Activated T-cell treated with anti-CD3 and anti-CD28 coated beads, Interleukin-2, amount 50 U/mL, for 1 hour (primary cell): ENCODE results near the gene PRKCB.
A peak's percentile ranks its signal among the peaks of the same experiment; 100 is the strongest.
"Not testable (repeated sequence)": the region's sequence is repeated elsewhere in the genome, so short reads cannot be mapped to it uniquely, and the experiment has no call there.

ENCODE experiments used
- DNase-seq: peaks from one replicate; pipeline ENCODE4 v3.0.0-alpha.2; 2020

PRKCB gene

DNA sequence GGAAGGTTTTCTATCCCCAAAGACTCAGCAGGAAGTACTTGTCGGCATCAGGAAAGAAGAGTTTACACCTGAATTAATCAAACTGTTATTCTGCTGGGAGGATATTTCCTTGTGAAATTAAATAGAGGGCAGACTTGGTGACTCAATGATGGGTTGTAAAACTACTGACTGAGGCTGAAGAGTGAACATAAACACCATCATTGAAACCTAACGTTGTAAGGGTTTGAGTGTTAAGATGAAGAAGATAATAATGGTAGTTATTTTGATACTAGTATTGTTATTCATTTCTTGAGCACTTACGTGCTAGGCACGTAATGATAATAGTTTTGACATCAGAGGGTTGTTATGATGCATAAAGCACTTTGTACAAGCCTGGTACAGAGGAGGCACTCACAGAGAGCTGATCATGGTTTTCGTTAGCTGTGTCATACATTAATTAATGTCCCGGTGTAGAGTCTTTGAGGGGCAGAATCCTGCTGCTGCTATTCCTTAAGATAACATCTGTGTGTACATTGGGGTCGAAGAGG lies 356.2 kb downstream of the PRKCB start:
- no peak for DNase-seq

DNA sequence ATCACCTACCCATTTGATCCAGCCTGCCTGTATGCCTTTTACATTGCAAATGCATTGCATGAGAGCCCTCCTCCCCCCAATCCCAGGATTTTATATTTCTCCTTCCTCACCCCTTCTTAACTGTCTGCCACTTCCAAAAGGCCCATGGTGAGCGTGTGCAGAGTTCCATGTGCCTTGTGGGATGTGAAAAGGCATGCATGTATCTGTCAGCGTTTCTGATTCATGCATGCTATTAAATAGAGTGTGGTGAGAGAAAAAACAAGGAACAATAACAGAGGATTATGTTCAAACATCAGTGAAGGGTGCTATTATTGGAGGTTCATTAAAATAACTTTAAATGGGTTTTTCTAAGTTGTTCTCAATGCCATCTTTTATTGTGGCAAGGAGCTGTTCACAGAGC lies 359.4 kb downstream of the PRKCB start:
- no peak for DNase-seq

DNA sequence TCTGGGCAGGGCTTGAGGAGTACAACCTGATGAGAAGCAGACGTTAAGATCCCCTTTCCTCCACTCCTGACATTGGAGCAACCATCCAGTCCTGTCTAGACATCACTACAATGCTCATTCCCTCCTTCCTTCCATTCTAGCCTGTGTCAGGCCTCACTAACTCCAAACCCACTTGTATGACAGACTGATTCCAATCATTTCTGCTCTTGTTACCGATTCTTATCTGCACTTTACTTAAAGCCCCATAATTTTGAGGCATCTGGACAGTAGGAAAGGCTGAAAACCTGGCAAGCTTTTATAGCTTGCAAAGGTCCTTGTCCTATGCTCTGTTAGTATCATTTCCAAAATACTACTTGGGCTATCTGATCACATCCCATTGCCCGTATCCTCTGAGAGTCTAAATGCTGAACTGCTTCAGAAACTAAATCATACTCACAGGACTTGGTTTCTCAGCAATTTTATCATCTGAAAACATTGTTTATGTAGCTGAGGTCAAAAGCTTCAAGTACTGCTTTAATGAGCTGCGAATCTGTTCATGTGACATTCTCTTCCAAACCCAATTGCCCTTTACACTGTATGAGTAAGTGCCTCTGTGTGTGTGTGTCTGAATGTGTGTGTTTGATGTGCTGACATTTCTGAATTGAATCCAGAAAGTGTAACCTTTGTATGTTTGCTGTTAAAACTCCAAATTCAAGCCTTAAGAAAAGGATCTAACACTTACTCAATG lies 363.2 kb downstream of the PRKCB start:
- DNase-seq = no peak

DNA sequence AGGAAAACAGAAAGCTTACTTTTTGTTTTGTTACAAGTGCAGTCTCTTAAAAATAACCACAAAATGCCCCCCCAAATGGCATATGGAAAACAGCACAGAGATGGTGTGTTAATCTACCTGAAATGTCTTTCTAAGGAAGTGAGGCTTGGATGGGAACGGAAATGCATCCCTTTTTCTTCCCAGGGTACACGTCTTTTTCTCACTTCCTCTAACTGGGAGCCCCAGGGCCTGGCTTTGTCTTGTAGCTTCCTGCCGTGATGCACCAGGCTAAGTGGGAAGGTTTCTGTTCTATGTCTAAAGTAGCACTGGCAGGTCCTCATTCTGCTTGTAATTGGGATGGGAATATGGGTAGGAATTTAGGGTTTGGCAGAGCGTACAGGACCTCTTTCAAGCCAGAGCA lies 367.9 kb downstream of the PRKCB start:
- DNase-seq = no peak

DNA sequence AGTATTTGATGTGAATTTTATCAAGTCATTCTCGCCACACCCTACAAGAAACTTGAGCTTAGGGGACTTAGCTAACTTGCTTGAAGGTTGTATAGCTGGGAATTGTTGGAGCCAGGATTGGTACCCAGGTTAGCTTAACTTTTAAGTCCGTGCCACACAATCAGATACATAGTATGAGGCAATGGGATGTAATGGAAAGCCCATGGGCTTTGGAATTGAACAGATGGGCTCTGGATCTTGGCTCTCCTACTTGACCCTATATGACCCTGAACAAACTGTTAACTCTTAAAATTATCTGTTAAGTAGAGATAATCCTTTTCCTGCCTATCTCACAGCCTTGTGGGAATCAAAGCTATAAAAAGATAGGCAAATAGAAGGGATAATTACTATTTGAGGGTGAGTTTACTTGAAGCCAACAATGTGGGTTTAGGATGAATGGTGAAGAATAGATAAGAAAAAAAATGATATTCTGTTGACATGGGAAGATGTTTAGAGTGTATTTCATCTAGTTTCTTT lies 368.4 kb downstream of the PRKCB start:
- no peak for DNase-seq

DNA sequence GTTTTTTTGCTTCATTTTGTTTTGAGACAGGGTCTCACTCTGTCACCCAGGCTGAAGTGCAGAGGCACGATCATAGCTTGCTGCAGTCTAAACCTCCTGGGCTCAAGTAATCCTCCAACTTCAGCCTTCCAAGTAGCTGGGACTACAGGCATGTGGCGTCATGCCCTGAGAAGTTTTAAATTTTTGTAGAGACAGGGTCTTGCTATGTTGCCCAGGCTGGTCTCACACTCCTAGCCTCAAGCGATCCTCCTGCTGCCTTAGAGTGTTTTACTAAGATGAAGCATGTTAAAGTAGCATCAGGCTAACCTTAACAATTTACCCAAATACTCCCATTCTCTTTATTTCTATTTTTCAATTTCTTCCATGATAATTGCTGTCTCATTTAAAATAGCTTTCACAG lies 371.1 kb downstream of the PRKCB start:
- DNase-seq = no peak

DNA sequence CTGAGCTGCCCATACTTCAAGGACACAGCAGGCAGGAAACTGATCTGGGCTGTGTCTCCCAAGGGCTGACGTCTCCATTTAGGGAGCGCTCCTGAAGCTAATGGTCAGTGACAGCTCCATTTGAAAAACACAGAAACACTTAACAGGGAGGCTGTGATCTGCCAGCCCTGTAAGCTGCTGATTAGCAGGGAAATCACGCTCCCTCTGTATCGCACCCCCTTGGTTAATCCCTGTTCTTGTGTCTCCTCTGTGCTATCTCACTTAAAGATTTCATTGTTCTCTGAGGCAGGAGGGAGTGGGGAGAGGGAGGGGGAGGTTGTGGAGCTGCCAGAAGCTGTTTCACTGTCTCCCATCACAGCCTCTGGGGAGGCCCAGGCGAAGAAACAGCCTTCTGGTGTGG lies 372.9 kb downstream of the PRKCB start:
- no peak for DNase-seq

DNA sequence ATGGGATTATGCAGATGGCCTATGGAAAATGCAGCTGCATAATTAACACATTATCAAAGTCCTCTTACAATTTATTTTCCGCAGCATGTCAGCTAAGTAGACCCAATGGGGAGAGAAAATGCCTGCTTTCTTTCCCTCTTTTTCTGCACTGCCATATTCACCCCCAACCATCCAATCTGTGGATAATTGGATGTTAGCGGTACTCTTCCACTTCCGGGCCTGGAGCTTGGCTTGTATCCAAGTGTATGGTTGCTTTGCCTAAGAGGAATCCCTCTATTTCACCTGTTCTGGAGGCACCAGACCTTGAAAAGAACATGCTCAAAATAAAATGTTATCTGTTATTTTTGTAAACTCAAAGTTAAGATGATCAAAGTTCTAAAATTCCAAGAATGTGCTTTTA lies 379.2 kb downstream of the PRKCB start:
- DNase-seq = no peak

DNA sequence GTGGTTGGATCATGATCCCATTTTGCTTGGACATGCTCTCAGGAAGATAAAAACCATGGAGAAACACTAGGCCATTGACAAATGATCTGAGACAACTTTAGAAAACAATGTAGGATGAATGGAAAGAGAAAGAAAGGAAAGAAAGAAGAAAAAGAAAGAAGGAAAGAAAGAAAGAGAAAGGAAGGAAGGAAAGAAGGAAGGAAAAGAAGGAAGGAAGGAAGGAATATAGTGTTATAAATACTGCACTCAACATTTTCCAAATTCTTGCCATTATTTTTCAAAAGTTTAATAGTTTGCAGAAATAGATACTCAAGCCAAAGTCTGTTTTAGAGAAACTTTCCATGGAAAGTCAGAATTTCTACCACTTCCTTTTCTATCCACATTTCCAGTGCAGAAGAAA lies 381.2 kb downstream of the PRKCB start:
- no peak for DNase-seq

DNA sequence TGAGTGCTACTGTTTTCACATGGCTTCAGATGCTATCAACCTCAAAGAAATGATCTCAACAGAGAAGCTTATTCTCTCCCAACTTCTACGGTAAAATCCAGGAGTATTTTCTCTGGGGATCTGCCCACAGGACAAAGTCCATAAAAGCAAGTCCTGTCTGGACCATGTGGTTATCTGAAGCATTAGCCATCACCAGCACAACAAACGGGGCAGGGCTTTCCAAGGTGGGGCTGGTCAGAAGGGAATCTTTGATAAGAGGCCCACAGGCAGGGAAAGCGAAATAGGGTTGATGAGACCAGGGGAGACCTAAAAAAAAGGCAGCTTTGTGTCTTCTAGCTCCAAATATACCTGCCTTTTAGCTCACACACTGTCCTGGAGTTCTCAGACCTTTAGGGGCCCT lies 381.7 kb downstream of the PRKCB start:
- DNase-seq = no peak

DNA sequence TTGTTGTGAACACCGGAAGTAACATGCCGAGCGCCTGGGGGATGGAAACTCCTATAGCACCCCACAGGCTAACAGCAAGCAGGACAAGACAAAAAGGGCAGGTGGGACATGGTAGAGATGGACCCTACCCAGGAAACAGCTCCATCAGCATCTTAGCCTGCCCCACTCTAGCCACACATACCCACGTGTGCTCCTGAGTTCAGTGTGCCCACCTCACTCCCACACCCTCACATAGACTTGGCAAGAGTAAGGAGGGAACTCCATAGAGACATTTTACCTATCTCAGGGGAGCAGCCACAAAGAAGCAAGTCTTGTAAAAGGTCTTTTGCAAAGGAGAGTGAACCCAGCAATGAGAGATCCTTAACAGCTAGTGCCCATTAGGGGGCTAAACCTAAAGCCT lies 382.5 kb downstream of the PRKCB start:
- DNase-seq = no peak

DNA sequence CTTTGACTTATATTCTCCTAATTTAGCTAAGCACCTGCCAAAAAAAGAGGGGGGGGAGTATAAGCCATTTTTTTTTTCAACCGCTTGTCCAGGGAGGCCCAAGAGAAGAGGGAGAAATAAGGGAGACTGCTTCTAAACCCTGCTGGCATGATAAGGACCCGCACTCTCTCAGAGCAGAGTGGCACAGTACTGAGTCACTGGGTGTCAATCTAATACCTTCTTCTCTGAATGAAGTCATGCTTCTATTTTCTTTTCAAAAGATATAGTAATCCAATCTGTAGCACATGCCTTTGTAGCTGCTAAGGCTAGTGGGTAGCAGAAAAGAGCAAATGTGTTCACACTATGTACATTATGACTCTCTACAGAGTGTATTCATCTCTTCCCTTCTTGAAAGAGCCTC lies 385.4 kb downstream of the PRKCB start:
- DNase-seq = no peak

DNA sequence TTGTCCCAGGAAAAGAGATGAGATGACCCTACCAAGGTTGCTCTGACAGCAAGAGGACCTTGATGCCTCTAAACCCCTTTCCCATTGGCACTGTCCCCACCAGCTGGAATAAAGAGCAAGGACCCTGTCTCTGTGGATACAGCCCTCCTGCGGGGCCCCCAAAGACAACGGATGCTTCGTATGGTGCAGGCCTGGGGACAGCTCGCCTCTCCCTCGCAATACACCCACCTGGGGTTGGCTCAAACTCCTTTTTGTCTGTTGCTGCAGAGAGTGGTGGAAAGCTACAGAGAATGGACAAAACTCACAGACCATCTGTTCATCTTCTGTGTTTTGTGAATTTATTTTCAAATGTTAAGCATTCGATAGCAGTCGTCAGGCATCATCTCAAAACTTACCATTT lies 392.7 kb downstream of the PRKCB start:
- DNase-seq = no peak

DNA sequence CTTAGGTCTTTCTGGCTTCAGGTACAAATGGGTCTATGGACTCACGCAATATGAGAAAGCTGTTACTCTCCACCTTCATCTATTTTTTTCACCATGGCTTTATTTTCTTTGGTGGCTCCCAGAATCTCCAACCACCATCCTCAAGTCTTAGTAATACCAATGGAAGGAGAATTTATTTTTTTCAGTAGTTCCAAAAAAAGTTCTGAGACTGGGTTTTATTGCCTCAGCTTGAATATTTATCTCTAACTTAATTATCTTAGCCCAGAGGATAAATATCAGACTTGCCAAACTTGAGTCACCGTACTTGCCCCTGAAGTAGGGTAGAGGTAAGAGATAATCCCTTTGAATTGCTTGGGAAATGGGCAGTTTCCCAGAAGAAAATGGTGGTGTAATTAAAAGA lies 397.2 kb downstream of the PRKCB start:
- DNase-seq = no peak

DNA sequence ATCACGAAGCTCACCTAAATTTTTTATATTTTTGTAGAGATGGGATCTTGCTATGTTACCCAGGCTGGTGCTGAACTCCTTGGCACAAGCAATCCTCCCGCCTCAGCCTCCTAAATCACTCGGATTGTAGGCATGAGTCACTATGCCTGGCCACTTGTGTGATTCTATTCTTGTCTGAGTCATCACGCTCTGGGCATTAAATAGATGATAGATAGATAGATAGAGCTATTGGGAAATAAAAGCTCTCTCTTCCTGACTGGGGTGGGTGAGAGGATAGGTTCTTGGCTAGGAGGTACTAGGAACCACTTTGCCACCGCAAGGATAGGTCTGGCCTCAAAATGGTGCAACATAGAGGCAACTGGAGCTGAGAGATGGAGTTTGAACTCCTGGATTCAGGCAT lies 399.0 kb downstream of the PRKCB start:
- DNase-seq = no peak

DNA sequence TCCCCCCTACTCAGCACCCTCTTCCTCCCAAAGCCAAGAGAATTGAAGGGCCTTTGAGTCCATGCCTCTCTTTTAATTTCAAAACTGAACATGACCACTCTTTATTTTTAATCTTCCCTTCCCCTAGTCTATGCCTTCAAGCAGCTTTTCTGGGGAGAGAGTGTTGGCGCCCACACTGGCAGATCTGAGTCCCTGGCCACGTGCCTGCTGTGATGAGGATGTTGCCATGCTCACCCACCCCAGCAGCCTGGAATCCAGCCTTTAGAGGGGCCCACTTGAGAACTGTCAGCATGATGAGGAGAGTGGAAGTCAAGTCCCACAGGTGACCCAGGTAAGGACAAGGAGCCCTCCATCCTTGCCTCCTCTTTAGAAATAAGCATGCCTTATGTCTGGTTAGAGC lies 400.0 kb downstream of the PRKCB start:
- DNase-seq = no peak

DNA sequence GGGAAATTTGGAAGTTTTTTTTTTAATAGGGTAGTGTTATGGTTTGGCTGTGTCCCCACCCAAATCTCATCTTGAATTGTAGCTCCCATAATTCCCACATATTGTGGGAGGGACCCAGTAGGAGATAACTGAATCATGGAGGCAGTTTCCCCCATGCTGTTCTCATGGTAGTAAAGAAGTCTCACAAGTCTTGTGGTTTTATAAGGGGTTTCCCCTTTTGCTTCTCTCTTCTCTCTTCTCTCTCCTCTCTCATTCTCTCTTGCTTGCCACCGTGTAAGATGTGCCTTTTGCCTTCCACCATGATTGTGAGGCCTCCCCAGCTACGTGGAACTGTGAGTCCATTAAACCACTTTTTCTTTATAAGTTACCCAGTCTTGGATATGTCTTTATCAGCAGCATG lies 403.1 kb downstream of the PRKCB start:
- not testable (repeated sequence) for DNase-seq

DNA sequence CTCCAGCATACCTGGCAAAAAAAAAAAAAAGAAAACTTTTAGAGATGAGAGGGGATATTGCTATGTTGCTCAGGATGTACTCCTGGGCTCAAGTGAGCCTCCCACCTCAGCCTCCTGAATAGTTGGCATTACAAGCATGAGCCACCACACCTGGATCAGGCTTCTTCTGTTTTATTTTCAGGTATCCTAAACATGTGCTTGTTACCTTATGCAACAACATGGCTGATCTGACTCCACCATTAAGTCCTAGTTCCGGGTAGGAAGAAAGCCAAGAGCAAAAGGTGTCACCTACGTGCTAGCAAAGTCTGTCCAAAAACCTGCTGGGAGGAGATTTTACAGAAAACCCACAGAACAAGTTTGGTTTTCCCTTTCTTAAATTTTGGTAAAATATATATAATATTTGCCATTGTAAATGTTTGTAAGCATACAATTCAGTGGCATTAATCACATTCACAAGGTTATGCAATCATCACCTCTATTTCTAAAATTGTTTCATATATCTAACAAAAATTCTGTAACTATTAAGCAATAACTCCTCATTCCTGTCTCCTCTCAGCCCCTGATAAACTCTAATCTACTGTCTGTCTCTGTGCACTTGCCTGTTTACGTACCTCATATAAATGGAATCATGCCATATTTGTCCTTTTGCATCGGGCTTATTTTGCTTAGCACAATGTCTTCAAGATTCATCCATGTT lies 411.3 kb downstream of the PRKCB start:
- no peak for DNase-seq

DNA sequence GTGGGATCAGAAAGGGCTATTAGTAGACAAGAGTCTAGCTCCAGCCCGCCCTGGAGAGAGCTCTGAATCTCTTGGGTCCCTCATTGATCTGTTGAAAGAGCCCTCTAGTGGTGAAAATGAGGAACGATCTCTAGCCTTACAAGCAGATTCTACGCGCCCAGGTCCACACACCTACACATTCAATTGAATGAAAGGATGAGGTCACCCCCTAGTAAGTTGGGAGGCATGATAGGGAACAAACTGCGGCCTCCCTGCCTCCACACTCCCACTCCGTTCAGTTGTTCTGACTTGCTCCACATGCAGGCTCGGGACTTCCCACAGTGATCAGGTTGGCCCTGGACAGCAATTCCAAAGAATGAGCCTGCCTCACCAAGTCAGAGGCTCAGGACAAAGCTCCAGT lies 417.4 kb downstream of the PRKCB start:
- peak; percentile 27 for DNase-seq

DNA sequence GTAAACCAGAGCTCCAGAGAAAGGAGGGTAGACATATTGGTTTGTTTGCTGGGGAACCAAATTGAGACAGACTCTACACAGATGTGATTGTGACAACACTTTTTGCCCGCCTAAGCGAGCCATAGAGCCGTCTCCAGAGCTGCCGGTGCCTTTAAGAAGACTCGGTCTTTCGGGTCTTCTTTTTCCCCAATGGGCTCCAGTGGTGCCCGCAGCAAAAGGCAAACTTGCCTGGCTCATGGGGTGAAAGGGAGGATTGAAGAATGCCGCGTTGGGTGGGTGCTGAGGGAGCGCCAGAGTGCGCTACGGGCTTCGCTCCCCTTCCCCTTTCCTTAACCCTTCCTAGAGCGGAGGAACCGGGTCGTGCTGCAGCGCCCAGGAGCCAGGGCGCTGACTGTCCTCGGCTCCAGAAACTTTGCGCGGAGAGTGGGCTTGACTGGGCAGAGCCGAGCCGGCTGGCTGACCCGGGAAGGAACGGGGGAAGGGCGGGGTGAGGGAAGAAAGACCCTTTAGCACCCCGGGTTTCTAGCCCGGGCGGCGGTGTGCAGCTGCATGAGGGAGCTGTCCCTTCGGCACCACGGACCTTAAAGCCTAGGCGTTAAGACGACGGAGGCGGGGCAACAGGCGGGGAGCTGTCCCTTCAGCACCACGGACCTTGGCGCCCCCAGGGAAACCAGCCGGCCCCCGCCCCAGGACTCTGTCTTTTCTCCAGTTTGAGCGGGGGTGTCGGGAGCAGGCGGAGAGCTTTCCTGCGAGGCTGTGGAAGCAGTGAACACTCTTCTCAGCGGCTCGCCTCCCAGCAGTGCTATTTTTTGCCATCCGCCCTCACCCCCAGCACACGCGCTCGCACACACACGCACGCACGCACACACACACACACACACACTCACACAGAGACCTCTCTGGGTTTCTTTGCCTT lies 419.9 kb downstream of the PRKCB start, which contains the start of gene CACNG3:
Gene CACNG3 (plus strand): TSS at position 880 of the 916 bp plus-strand sequence. CDS start 420 bp downstream, outside the sequence.
- DNase-seq = peak; percentile 43

DNA sequence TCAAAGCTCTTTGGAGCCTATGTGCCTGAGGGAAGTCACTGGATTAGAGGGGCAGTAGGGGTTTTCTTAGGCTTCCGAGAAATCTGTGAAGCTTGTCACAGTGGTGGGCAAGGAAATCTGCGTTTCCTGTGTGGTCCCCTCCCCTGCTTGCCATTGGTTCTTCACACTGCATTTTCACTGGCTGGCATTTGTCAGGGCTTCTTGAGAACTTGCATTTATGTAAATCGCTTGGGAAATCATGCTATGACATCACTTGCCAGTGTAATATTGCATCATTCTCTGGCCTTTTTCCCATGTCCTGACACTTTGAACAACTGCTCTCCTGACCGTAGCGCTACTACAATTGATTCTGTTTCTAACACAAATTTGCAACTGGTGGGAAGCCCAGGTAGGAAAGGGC lies 422.2 kb downstream of the PRKCB start:
- no peak for DNase-seq

DNA sequence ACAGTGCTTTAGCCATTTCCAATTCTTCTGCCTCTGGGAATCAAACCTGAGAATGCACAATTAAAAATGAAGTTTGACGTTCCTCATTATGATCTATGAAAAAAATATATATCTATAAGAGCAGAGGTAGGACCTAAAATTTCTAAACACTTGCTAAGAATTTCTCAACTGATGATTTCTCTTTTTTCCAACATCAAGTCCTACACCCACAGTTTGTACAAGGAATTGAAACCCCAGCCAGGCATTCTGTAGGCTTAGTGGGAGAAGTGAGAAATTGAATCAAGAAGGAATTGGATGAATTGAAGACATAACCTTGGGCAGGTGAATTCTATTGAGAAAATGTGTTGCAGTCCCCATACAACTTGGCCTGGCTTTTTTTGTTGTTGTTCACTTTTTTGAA lies 423.0 kb downstream of the PRKCB start:
- DNase-seq = no peak

DNA sequence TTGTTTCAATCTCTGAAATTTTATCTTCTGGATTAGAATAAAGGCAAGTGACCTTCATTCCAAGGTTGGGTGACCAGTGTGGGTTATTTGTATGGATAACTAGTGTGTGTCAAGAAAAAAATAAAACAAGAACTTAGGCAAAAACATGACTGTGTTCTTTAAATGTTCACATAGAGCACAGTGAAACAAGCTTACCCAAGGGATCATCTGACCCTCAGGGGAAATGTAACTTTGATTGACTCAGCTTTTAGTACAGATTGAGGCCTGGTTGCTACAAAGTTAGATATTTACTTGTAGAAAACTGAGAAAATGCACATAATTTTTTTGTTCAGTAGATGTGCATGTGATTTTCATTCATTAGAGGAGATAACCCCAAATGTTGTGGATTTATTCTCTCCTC lies 427.0 kb downstream of the PRKCB start:
- DNase-seq = no peak
